Endodermal cell (in vitro differentiated cells): ENCODE data around the gene AOPEP. TPM values are rescaled to one million over a fixed set of nuclear protein-coding genes. Genes with fewer than 3 reads are reported as not detected.

Experiments used
- DNase-seq: peaks from one replicate; pipeline ENCODE4 v3.0.0-alpha.2; 2017
- H3K27ac ChIP-seq: 2 replicates; pipeline ENCODE4 v1.5.1; 2013; ENCODE audit warnings: mild to moderate bottlenecking, low read depth, low read length, moderate library complexity
- H3K27me3 ChIP-seq: 2 replicates; pipeline ENCODE4 v1.6.1; 2013; ENCODE audit warnings: mild to moderate bottlenecking, low read length, moderate library complexity; ENCODE audit not compliant: insufficient read depth, control insufficient read depth, poor library complexity, severe bottlenecking
- H3K36me3 ChIP-seq: 2 replicates; pipeline ENCODE4 v1.7.0; 2013; ENCODE audit warnings: mild to moderate bottlenecking, low read length, moderate library complexity; ENCODE audit not compliant: control insufficient read depth, insufficient read depth
- H3K4me1 ChIP-seq: one replicate; pipeline ENCODE4 v1.7.0; 2013; ENCODE audit warnings: low read length; ENCODE audit not compliant: control insufficient read depth, insufficient read depth
- H3K4me3 ChIP-seq: 2 replicates; pipeline ENCODE4 v1.5.1; 2013; ENCODE audit warnings: mild to moderate bottlenecking, low read length, moderate library complexity
- H3K9ac ChIP-seq: 2 replicates; pipeline ENCODE4 v1.6.1; 2013; ENCODE audit warnings: mild to moderate bottlenecking, low read length, moderate library complexity; ENCODE audit not compliant: poor library complexity, severe bottlenecking; ENCODE audit errors: extremely low read depth
- H3K9me3 ChIP-seq: 2 replicates; pipeline ENCODE4 v1.6.1; 2013; ENCODE audit warnings: mild to moderate bottlenecking, low read length, moderate library complexity; ENCODE audit not compliant: control insufficient read depth
- H3K27ac Mint-ChIP-seq: 2 replicates; pipeline ENCODE4 v1.8.0; 2020; ENCODE audit warnings: mixed read lengths
- H3K27me3 Mint-ChIP-seq: 2 replicates; pipeline ENCODE4 v1.8.0; 2021; ENCODE audit warnings: mild to moderate bottlenecking, mixed read lengths; ENCODE audit not compliant: insufficient read depth
- H3K36me3 Mint-ChIP-seq: 2 replicates; pipeline ENCODE4 v1.8.0; 2020; ENCODE audit warnings: low read depth, mixed read lengths
- H3K4me1 Mint-ChIP-seq: 2 replicates; pipeline ENCODE4 v1.8.0; 2020; ENCODE audit warnings: mixed read lengths
- H3K4me3 Mint-ChIP-seq: 2 replicates; pipeline ENCODE4 v1.8.0; 2020; ENCODE audit warnings: mild to moderate bottlenecking, moderate library complexity, mixed read lengths
- H3K9me3 Mint-ChIP-seq: 2 replicates; pipeline ENCODE4 v1.8.0; 2020; ENCODE audit warnings: mild to moderate bottlenecking, mixed read lengths
- WGBS, 2 experiments: methylation state at CpG; one replicate each; pipeline versions ENCODE4 v1.1.5 to v1.1.7; 2013; ENCODE audit warnings: missing lambda C conversion rate in 2 of 2, mixed read lengths in 1 of 2; ENCODE audit not compliant: insufficient coverage in 1 of 2, insufficient read length in 1 of 2; 5-methylcytosine and 5-hydroxymethylcytosine counted together
- total RNA-seq, 2 donors: library from RNA; stranded (reverse); fragmentation: NEBNext Ultra II Directional in 1 of 2; extraction: Animal tissue kit (Norgen Biotek cat#: 25700) in 1 of 2; gene quantifications; 2 replicates in 1 of 2; 3 replicates in 1 of 2; pipeline ENCODE4 v1.2.1, GENCODE V29; 2021
- TF ChIP-seq, protein P1 (sequence below): fragments of 200-600 bp; sonication (generic); conservative IDR thresholded peaks from 2 replicates; pipeline ENCODE4 v1.5.0; 2021; ENCODE audit warnings: antibody characterized with exemption, mild to moderate bottlenecking

AOPEP gene
- total RNA-seq, 2 donors from 2014 or later, result 23.4 to 33.7 TPM

DNA sequence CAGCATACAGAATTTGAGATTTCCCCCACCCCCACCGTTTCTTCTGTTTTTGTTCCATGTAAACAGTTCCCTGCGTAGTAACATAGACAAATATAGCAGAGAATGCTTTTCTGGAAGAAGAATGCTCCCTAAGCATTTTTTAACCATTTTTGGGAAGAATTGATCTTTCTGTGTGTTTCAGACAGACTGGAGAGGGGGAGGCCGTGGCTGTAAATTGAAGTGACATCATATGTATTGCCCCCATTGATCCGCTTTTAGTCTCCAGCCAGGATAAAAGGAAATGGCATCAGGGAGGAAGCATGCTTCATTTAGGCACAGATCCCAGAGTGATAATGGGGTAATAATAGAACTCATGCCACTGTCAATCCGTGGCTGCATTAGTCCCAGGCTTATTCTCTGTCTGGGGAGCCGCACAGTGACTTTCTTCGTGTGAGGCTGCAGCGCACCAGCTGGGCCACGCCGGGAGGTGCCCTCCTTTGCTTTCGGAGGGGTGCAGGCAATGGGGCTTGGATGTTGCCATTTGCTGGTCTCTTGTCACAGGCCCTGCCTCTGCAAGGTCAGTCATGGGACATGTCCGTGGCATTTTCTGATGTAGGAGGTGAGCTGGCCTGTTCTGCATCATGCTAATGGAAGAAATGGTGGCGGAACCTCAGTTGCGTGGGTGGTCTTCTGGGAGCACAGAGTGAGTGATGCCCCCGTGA lies 329.5 kb downstream of the AOPEP start:
- Histone ChIP-seq H3K36me3 (peaks cover 9% of the 10 kb centered on the region), H3K4me1 (peaks cover 16% of the 10 kb centered on the region), H3K9ac (no peak overlapping the region), H3K27me3 (no peaks in the 10 kb centered on the region), H3K9me3 (peaks cover 8% of the 10 kb centered on the region), H3K27ac (peak overlapping the region; percentile 45), H3K4me3 (no peak overlapping the region)
- peaks cover 9% of the 10 kb centered on the region for H3K9me3 Mint-ChIP-seq
- H3K36me3 Mint-ChIP-seq, result peaks cover 10% of the 10 kb centered on the region
- WGBS, 2 experiments, result 58 to 83% methylated on average over 6 to 15 of the region's 15 CpGs
- no peaks in the 10 kb centered on the region for H3K27me3 Mint-ChIP-seq
- H3K4me3 Mint-ChIP-seq, result no peak overlapping the region
- peak overlapping the region; percentile 18 for H3K27ac Mint-ChIP-seq
- TF ChIP-seq, protein P1, sequence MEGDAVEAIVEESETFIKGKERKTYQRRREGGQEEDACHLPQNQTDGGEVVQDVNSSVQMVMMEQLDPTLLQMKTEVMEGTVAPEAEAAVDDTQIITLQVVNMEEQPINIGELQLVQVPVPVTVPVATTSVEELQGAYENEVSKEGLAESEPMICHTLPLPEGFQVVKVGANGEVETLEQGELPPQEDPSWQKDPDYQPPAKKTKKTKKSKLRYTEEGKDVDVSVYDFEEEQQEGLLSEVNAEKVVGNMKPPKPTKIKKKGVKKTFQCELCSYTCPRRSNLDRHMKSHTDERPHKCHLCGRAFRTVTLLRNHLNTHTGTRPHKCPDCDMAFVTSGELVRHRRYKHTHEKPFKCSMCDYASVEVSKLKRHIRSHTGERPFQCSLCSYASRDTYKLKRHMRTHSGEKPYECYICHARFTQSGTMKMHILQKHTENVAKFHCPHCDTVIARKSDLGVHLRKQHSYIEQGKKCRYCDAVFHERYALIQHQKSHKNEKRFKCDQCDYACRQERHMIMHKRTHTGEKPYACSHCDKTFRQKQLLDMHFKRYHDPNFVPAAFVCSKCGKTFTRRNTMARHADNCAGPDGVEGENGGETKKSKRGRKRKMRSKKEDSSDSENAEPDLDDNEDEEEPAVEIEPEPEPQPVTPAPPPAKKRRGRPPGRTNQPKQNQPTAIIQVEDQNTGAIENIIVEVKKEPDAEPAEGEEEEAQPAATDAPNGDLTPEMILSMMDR, result no peak
- DNase-seq, result peak; percentile 58
- peaks cover 40% of the 10 kb centered on the region for H3K4me1 Mint-ChIP-seq

DNA sequence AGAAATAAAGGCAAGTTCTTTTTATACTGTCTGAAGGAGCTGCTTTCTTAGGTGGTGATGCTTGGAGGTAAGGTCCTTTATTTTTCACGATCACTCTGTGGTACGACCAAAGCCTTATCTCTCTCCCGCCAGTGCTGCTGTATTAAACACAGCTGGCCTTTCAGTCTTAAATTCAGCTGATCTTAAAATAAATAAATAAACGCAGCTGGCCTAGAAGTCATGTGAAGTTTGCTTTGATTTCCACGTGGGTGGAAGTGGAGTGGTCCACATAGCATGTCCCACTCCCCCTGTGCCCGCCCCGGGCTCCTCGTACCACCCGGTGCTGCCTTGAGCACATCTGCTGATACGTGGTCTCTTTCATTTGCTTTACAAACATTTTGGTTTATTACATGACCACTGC lies 330.6 kb downstream of the AOPEP start:
- peaks cover 8% of the 10 kb centered on the region for H3K9me3 ChIP-seq
- H3K4me3 ChIP-seq, result no peak overlapping the region
- H3K9me3 Mint-ChIP-seq, result peaks cover 9% of the 10 kb centered on the region
- H3K36me3 Mint-ChIP-seq, result peaks cover 7% of the 10 kb centered on the region
- no peak for DNase-seq
- H3K27me3 Mint-ChIP-seq, result no peaks in the 10 kb centered on the region
- peaks cover 16% of the 10 kb centered on the region for H3K4me1 ChIP-seq
- TF ChIP-seq, protein P1, result no peak
- WGBS, 2 experiments, result 91 to 93% methylated on average over 6 to 10 of the region's 10 CpGs
- no peaks in the 10 kb centered on the region for H3K27me3 ChIP-seq
- H3K4me3 Mint-ChIP-seq, result no peak overlapping the region
- no peak overlapping the region for H3K27ac ChIP-seq
- peaks cover 10% of the 10 kb centered on the region for H3K36me3 ChIP-seq
- H3K9ac ChIP-seq, result no peak overlapping the region
- peaks cover 40% of the 10 kb centered on the region for H3K4me1 Mint-ChIP-seq
- no peak overlapping the region for H3K27ac Mint-ChIP-seq

DNA sequence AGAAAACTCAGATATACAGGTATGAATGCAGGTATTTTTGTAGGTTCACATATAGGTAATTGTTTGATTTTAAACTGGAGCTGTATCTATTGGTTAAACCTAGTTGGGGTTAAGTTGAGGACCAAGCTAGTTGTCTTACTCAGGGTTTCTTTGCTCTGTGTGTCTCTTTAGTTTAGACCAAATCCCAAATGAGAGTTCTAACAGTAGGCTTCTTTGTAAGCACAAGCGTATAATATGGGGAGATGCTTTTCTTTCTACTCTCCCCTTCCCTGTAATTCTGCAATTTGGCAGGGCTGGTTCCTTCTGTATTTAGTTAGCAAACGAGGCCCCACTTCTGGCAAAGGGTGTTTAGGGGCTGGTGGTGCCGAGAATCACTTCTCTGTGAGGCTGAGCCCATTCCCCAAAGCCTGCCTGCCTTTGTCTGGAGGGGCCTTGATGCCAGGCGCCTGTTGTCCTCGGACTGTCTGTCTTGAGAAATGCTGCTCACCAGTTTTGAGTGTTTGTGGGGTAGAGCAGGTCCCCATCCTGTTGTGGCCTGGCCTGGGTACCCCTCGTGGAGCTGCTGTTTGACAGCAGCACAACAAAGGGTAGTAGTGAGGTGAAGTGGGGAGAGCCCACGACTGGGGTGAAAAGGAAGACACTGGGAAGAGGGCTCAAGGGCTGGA lies 331.8 kb downstream of the AOPEP start:
- WGBS, 2 experiments, result 90% methylated on average over 7 of the region's 7 CpGs; no CpG with 5 or more reads in 1 of the 2 experiments
- Mint-ChIP-seq H3K4me1 (peaks cover 40% of the 10 kb centered on the region), H3K27me3 (no peaks in the 10 kb centered on the region), H3K36me3 (peaks cover 8% of the 10 kb centered on the region), H3K27ac (no peak overlapping the region), H3K9me3 (peaks cover 5% of the 10 kb centered on the region), H3K4me3 (no peak overlapping the region)
- no peak for DNase-seq
- H3K4me3 ChIP-seq, result no peak overlapping the region
- H3K36me3 ChIP-seq, result peaks cover 13% of the 10 kb centered on the region
- H3K4me1 ChIP-seq, result peaks cover 16% of the 10 kb centered on the region
- no peaks in the 10 kb centered on the region for H3K27me3 ChIP-seq
- H3K27ac ChIP-seq, result no peak overlapping the region
- H3K9me3 ChIP-seq, result peaks cover 2% of the 10 kb centered on the region
- H3K9ac ChIP-seq, result no peak overlapping the region
- TF ChIP-seq, protein P1, result no peak
